Inflammatory macrophage treated with lipopolysaccharide for 4 hours (primary cell): ENCODE results near the gene RANBP10.

Experiments
- DNase-seq: peaks from one replicate; pipeline ENCODE4 v3.0.0-alpha.2; 2020

RANBP10 gene

DNA sequence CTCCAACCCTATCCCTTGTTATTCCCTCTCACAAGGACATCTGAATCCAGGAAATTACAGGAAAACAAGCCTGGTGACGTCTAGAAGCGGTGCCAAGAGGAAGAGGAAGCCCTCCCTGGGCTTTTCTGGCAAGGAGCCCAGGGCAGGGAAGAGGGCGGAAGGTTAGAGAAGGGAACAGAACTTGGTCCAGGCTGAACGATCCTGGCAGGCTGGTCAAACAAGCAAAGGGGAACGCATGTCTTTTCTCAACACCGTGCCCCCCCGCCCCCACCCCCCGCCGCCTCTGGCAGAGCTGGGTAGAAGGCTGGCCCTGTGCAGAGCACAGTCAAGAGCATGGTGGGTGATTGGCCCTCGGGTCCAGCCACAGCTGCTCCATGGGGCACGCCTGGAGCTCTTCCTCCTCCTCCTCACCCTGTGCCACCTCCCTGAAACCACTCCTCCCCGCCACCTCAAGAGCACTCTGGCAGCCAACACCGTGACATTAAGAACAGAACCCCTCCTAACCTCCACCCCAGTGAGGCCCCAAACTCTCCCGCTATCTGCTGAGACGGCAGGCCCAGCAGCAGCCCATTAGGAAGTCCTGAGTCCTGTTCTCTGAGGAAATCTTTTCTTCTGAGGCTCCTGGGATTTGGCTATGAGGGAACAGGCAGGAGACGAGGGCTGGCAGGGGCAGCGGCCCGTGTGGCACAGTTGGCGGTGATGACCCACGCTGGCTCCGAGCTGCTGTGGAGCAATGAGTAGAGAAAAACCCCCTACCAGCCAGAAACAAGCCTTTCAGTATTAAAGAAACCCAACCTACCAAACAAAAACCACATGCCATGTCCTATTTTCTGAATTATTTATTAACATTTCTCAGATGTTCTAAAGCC is 132.4 kb downstream of the RANBP10 start:
- peak; percentile 75 for DNase-seq
